Subcutaneous adipose tissue (tissue), 4 donors: ENCODE measurements around the gene TOMM40L. TPM values are rescaled to one million over a fixed set of nuclear protein-coding genes. Genes with fewer than 3 reads are reported as not detected.

Source experiments
- CTCF ChIP-seq: fragments of 450-650 bp; IDR thresholded peaks from one replicate; pipeline ENCODE4 v1.5.1; 2016; ENCODE audit warnings: low read depth, mild to moderate bottlenecking, control low read depth, antibody characterized with exemption, moderate library complexity
- total RNA-seq, 4 donors: library from RNA; depleted of rRNA; stranded (reverse); fragments of >200 nt; gene quantifications; one replicate each; pipeline ENCODE4 v1.1.0, GENCODE V29; 2016

The TOMM40L gene
- total RNA-seq, 4 donors from 2014 or later, result 7.5 to 10.6 (median 9.9) TPM

GRCh38 chr1:161266202-161266601 is 40.3 kb downstream of the TOMM40L start:
- no peak for TF ChIP-seq CTCF

- TF ChIP-seq CTCF, result no peak
These were observed 41.0 kb downstream of the TOMM40L start for GRCh38 chr1:161266836-161267235.

- TF ChIP-seq CTCF, result no peak
These were observed 41.5 kb downstream of the TOMM40L start for GRCh38 chr1:161267321-161267720.

GRCh38 chr1:161273402-161273801 is 47.5 kb downstream of the TOMM40L start:
- no peak for TF ChIP-seq CTCF

GRCh38 chr1:161274874-161275273 is 49.0 kb downstream of the TOMM40L start:
- TF ChIP-seq CTCF, result no peak

Other genes with a start within 250 kb of the TOMM40L start
- gene F11R, start 204.9 kb upstream of the TOMM40L start, total RNA-seq, result 100 to 1,000 TPM in 1 of 4 donors, 10 to 100 TPM in 3; 38.6 to 133 (median 51.5) TPM
- gene TSTD1, start 187.1 kb upstream of the TOMM40L start, total RNA-seq, result 10 to 100 TPM in 3 of 4 donors, 1 to 10 TPM in 1; 8.6 to 65.4 (median 43.8) TPM
- 10 to 100 TPM; 40.1 to 81.4 (median 74.9) TPM for gene USF1, start 180.1 kb upstream of the TOMM40L start, total RNA-seq
- 10 to 100 TPM in 3 of 4 donors, 1 to 10 TPM in 1; 6.0 to 46.9 (median 17.6) TPM for gene ARHGAP30, start 156.2 kb upstream of the TOMM40L start, total RNA-seq
- gene NECTIN4, start 136.5 kb upstream of the TOMM40L start, total RNA-seq, result 1 to 10 TPM in 1 of 4 donors, under 1 TPM in 1, not detected in 2; 0.22 to 2.4 TPM
- gene KLHDC9, start 127.7 kb upstream of the TOMM40L start, total RNA-seq, result 1 to 10 TPM in 2 of 4 donors, under 1 TPM in 1, not detected in 1; 0.68 to 4.8 (median 1.7) TPM
- gene PFDN2, start 108.0 kb upstream of the TOMM40L start, total RNA-seq, result 10 to 100 TPM; 35.0 to 57.1 (median 42.5) TPM
- 10 to 100 TPM; 20.4 to 41.1 (median 35.3) TPM for gene NIT1, start 108.0 kb upstream of the TOMM40L start, total RNA-seq
- gene DEDD, start 93.4 kb upstream of the TOMM40L start, total RNA-seq, result 10 to 100 TPM; 25.2 to 36.8 (median 36.4) TPM
- 100 to 1,000 TPM in 1 of 4 donors, 10 to 100 TPM in 3; 41.8 to 109 (median 65.4) TPM for gene UFC1, start 72.1 kb upstream of the TOMM40L start, total RNA-seq
- gene USP21, start 66.6 kb upstream of the TOMM40L start, total RNA-seq, result 10 to 100 TPM in 2 of 4 donors, 1 to 10 TPM in 2; 8.8 to 19.6 (median 11.0) TPM
- gene PPOX, start 59.6 kb upstream of the TOMM40L start, total RNA-seq, result 10 to 100 TPM in 3 of 4 donors, 1 to 10 TPM in 1; 7.7 to 28.4 (median 17.8) TPM
- gene B4GALT3, start 48.6 kb upstream of the TOMM40L start, total RNA-seq, result 10 to 100 TPM; 11.7 to 25.3 (median 19.8) TPM
- 10 to 100 TPM; 16.8 to 79.3 (median 33.9) TPM for gene ADAMTS4, start 27.0 kb upstream of the TOMM40L start, total RNA-seq
- gene NDUFS2, start 23.7 kb upstream of the TOMM40L start, total RNA-seq, result 100 to 1,000 TPM in 2 of 4 donors, 10 to 100 TPM in 2; 74.7 to 125 (median 106) TPM
- 100 to 1,000 TPM in 3 of 4 donors, 10 to 100 TPM in 1; 39.6 to 510 (median 152) TPM for gene FCER1G, start 10.8 kb upstream of the TOMM40L start, total RNA-seq
- not detected for gene APOA2, start 2.4 kb upstream of the TOMM40L start, total RNA-seq
- gene NR1I3, start 12.1 kb downstream of the TOMM40L start, total RNA-seq, result not detected
- gene PCP4L1, start 32.7 kb downstream of the TOMM40L start, total RNA-seq, result not detected
- 1 to 10 TPM; 2.4 to 7.8 (median 3.9) TPM for gene MPZ, start 83.9 kb downstream of the TOMM40L start, total RNA-seq
- 10 to 100 TPM; 27.1 to 41.8 (median 34.4) TPM for gene SDHC, start 88.3 kb downstream of the TOMM40L start, total RNA-seq
- not detected for gene CFAP126, start 141.8 kb downstream of the TOMM40L start, total RNA-seq